ENCODE results near the gene SLX4IP. TPM values are rescaled to one million over a fixed set of nuclear protein-coding genes. Genes with fewer than 3 reads are reported as not detected.
"Not testable (repeated sequence)": the region's sequence is repeated elsewhere in the genome, so short reads cannot be mapped to it uniquely, and the experiment has no call there.

SLX4IP gene
- total RNA-seq, 1 donor from 2014 or later: 7.7 TPM

DNA sequence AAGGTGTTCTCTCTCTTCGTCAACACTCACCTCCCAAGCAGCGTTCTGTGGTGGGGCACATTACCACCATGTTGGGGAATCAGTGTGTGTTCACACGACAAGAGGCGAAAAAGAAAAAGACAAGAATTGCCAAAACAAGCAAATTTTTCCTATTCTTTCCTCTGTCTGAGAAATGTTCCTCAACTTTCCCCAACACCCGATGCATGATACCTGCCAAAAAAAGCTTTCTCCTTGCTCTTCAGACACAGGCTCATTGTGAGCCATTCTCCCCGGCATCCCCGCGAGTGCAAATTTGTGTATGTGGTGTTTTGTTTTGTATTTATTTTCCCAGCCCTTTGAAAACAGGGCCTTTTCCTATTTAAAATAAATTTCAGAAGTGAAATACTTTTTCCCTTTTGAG lies 137.7 kb downstream of the SLX4IP start:
- no peak for DNase-seq (ENCODE audit: low spot score)

DNA sequence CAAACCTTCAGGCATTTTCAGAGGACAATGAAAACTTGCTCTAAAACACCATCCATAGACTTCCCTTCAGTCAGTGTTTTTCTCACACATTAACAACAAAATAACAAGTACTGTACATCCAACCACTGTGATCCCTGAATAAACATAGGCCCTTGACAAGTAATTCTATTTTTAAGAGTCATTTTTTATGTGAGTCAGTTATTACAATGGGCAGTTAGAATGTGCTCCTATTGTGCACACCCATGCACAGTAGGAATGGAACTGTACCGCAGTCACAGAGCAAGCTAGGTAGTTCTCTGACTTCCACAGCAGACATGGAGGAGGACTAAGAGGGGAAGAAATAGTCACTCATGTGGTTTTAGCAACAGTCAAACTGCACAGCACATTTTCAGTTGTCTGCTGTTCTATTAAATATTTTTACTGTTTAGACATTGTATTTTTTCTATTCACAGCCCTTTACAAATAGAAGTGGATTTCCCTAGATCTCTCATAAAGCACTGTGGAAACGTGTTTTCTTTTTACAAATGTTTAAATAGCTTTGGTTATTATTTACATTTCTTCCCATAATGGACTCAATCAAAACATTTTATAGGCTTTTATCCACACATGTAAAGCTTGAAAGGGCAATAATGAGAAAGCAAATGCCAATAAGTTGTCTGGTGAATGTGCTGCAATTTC lies 138.3 kb downstream of the SLX4IP start:
- no peak for DNase-seq (ENCODE audit: low spot score)

DNA sequence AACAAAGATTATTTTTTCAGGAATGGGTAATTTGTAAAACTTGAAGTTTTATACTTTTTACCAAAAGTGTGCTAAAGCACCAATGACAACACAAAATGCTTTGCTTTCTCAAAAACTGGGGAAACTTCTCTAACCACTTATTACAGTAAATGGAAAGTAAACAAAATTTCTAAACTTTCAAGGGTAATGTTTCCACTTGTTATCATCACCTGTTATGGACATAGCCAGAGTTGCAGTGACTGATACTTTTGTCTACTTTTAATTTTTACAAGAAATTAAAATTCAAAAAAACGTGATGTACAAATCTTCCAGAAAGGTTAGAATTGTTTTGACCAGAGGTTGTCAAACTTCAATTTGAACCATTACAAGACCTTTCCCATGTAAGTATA lies 138.8 kb downstream of the SLX4IP start:
- DNase-seq (ENCODE audit: low spot score): no peak

DNA sequence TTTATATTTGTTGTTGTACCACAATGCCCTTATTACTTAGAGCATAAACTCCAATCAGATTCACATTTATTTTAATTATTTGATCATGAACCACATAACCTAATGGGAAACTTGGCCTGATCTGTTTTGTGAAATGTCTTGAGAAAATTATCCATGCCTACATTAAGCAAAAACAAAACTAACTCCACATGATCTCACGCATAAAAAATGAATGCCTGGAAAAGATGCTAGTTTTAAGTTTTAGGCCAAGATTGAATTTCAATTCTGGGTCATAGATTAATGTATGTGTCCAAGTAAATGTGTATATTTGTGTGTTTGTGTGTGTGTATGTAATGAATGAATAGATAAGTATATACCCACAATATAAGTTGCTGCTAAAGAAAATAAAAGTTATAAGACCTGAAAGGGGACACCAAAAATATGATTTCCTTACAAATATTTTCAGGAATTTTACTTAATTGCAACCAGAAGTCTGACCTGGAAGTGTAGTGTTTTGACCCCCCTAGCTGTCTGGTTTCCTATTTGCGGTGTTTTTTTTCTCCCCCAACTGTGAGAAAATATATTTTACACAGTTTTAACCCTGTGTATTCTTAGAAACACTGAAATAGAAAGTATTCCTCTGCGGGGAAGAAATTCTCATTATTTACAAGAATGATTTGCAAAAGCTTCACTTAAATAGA lies 141.4 kb downstream of the SLX4IP start:
- no peak for DNase-seq (ENCODE audit: low spot score)

DNA sequence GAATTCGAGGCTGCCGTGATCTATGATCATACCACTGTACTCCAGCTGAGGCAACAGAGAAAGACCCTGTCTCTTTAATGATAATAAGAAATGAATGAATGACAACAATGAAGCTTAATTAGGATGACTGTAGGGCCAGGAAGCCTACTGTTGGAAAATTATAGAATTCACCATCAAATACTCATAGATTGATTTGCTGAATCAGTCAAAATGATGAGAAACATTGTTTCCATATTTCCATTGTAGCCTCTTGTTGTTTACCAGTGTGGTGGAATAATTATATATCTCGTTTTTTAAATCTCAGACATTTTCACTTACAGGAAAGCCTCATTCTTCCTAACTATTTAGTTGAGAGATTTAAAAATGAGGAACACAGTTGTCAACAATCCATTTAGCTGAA lies 142.5 kb downstream of the SLX4IP start:
- no peak for DNase-seq (ENCODE audit: low spot score)

DNA sequence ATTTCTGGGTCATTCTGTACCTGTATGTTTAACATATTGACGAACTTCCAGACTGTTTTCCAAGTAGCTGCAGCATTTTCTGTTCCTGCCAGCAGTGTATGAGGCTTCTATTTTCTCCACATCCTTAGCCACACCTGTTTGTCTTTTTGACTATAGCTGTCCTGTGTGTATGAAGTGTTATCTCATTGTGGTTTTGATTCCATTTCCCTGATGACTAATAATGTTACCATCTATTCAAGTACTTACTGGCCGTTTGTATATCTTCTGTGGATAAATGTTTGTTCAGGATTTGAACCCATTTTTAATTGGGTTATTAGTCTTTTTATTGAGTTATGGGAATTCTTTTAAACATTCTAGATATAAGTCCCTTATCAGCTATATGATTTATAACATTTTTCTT lies 143.5 kb downstream of the SLX4IP start:
- no peak for DNase-seq (ENCODE audit: low spot score)

DNA sequence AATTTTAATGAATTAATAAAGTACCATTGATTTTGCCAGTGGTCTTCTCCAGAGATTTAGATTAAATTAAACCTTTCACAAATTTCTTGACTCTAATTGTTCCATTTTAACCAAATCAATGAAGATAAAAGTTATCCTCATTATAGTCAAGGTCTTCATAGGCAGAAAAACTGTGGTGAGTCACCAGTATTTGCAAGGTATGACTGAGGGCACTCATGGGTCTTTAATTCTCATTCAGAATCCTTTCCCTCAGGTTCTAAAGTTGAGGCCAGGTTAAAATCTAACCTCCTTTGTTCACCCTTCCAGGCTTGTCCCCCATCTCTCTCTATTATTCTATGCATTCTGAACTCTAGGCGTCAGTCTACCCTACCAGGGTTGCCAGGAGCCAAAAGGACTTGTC lies 144.8 kb downstream of the SLX4IP start:
- no peak for DNase-seq (ENCODE audit: low spot score)

DNA sequence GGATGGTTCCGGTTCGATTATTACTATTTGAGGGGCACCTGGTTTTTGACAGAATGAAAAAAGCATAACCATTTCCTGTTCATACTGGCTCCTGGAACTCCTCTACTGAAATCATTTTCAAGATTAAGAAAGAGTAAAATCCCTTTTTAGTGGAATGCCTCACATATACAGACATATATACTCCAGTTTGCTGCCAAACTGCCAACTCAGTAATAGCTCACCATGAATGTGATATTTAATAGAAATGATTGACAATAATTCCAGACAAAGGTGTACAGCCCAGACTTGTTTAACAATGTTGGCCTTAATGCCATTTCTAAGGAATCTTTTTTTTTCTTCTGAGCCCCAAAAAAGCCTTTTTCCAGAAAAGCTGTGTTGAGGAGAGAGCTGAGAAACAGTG lies 145.6 kb downstream of the SLX4IP start:
- no peak for DNase-seq (ENCODE audit: low spot score)

DNA sequence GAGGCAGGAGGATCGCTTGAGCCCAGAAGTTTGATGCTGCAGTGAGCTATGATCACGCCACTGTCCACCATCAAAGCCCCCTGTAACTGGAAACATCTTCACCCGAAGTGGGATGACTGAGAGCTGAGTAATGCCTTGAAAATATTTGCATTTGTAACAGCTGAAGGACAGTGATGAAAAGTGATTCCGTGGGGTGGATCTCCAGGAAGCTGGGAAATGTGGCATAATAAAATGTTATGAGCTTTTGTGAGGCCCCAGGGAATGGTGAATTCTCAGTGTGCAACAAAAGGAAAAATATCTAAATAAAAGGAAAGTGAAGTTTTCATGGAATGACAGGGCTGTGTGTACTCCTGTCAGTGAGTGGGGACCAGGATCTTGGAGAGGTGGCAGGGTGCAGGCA lies 146.7 kb downstream of the SLX4IP start:
- peak; percentile 46 for DNase-seq (ENCODE audit: low spot score)

DNA sequence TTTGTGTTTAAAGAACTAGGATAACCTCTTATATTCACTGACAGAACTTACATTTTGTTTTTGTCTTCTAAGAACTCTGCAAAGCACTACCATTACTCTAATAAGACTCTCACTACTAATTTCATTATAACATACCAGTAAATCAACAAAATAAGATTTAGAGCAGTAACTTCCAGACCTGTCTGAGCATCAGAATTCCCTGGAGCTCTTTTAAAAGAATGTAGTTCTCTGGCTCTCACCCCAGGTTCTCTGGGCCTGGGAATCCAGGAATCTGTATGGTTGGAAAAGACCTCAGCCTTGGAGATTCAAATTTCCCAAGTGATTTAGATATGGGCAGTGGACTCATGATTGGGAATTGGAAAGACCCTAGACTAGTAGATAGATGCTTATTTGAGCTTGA lies 149.3 kb downstream of the SLX4IP start:
- no peak for DNase-seq (ENCODE audit: low spot score)

DNA sequence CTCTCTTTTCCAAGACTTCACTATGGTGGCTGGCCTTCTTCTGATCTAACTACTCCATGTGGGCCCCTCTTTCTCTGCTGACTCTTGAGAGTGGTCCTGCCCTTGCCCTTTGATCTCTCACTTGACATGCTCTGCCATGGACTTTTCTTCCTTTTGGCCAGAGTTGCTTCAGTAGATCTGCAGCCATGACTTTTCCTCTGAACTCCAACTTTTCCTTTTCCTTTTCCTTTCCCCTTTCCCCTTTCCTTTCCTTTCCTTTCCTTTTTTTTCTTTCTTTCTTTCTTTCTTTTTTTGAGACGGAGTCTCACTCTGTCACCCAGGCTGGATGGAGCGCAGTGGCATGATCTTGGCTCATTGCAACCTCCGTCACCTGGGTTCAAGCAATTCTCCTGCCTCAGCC lies 150.2 kb downstream of the SLX4IP start:
- DNase-seq (ENCODE audit: low spot score): no peak

DNA sequence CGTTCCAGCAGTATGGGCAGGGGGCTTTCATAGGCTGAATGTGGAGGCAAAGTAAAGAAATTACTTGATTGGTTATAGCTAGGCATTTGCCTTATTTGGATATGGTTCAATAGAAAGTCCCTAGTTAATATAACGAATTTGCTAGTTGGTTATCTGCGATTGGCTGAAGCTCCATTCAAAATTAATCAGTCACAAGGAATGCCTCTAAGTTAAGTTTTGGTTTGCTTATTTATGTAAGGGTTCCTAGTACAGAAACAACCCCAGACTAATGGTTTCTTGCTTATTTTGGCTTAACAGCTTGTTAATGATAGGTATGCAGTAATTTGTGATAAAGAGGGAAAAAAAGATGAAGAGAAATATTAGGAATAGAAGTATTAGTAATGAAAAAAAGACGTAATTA lies 151.2 kb downstream of the SLX4IP start:
- no peak for DNase-seq (ENCODE audit: low spot score)

DNA sequence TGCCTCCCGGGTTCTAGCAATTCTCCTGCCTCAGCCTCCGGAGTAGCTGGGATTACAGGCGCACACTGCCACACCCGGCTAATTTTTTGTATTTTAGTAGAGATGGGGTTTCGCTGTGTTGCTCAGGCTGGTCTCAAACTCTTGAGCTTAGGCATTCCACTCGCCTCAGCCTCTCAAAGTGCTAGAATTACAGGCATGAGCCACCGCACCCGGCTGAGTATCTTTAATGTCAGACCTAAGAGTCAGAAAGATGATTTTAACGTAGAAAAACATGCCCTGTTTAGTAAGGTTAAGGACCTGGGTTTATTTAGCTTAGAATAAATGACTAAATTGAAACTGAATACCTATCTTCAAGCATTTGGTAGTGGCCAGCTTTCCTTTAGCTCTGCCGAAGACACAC lies 155.3 kb downstream of the SLX4IP start:
- not testable (repeated sequence) for DNase-seq (ENCODE audit: low spot score)

DNA sequence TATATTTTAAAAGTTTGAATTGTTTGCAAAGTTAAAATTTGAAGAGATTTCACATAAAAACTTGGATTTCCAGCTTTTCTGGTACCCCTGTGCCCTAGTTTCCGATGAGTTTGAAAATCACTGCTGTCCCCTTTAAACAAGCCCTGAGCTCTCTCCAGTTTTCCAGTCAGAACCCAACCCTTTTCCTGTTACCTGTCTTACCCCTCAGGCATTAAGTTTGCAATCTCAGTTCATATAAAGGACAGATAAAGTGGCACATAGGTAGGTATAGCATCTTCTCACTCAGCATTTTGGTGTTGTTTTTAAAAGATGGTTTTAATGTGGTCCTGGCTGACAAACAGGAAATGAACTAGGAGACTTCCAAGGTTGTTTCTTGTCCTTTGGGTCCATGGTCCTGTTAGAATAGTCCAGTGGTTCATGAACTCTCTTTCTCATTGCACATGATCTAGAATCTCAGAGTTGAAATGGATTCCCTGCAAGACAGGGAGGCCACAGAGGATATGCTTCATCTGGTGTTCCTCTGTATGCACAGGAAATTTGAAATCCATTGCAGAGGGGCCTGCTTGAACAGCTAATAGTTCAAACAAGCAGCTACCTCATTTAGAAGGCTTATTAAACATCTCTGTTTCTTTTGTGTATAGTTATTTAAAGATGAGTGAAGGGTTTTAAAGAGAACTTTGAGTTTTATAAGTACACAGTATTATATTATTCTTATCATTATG lies 156.0 kb downstream of the SLX4IP start:
- no peak for DNase-seq (ENCODE audit: low spot score)

DNA sequence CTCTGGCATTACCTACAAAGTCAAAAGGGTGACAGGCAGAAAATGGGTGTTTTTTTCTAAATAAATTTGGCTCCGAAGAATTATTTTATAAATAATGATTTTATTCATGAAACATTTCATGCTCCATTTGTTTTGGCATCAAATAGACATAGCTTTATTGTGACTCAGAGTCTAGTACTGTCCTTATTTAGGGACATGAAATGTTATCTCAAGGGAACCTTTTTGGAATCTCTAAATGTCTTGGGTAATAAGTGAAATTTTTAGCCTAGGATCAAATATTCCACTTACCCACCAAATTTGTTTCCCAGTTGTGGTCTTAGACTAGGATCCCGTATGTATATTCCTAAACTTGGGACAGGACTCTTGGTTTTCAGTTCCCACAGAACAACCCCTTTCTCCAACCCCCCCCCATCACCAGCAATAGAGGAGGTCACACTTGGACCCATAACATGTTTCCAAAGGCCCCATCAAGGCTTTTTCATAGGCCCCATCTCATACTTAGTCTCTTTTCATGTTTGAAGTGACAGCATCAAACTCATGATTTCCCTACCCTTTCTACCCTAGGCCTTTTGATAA lies 156.9 kb downstream of the SLX4IP start:
- DNase-seq (ENCODE audit: low spot score): no peak

DNA sequence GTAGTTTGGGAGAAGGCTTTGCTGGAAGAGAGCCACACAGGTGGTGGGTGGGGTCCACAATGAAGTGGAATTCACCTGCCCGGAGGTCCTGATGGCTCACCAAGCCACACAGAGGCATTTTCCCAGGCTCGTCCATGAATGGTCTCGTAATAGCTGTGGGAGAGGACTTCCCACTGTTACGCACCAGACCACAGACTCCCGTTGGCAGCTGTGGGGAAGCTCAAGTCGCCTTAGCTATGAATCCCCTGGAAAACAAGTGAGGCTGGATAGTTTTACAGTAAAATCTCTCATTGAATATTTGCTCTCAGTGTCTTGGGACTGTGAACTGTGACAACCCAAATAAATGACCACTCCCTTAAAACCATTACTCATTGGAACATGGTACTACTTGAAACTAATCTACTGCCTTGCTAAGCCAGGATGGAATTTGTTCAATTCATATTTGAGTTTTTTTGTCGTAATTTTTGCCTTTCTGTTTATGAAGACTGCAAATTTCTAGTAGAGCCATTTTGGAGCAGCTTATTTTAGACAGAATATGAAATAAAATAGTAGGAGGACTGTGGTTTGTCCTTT lies 159.3 kb downstream of the SLX4IP start:
- peak; percentile 59 for DNase-seq (ENCODE audit: low spot score)

DNA sequence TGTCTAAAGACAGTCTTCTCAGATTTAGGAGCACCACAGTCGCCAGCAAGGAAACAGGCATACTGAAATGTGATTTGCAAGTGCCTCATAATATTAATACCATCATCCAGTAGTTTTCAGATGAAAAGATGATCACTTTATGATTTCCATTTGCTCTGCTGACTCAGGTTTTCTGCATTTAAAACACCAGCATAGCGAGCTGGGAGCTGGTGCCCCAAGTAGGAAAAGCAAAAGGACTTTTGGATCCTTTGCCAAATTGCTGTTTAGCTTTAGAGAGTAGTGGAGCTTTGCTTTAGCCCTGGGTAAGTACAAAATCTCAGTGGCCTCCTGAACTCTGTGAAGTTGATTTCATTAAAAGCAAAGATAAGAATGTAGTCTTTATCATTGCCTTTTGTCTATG lies 160.2 kb downstream of the SLX4IP start:
- DNase-seq (ENCODE audit: low spot score): peak; percentile 94

DNA sequence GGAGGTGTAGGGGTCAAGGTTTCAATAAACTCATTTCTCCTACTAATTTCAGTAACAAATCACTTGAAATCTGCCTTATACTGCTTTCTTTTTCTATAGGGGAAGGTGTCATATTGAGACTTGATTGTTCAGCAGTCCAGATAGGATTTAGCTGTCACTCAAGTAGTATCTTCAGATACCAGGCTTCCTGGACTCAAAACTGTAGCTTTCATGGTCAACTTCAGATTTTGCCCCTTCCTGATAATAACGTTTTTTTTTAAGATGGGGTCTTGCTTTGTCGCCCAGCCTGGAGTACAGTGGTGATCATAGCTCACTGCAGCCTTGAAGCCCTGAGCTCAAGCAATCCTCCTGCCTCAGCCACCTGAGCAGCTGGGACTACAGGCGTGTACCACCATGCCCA lies 160.9 kb downstream of the SLX4IP start:
- DNase-seq (ENCODE audit: low spot score): no peak

DNA sequence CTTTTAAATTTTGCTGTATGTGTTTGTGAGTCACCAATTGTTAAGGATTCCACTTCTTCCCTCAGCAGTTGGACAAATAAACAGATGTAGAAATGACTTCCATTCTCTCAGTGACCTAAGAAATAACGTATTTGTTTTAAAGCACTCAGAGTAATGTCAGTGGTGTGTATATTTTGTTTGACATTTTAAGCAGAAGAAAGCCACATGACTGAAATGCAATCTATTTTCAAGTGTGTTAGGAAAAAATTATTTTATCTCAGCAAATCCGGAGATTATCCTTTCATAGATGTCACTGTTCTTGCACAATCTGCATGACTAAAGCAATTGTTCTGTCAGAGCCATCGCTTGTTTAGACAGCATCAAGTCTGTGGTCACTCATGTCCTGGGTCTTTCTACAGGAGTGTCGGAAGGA lies 161.6 kb downstream of the SLX4IP start:
- no peak for DNase-seq (ENCODE audit: low spot score)

DNA sequence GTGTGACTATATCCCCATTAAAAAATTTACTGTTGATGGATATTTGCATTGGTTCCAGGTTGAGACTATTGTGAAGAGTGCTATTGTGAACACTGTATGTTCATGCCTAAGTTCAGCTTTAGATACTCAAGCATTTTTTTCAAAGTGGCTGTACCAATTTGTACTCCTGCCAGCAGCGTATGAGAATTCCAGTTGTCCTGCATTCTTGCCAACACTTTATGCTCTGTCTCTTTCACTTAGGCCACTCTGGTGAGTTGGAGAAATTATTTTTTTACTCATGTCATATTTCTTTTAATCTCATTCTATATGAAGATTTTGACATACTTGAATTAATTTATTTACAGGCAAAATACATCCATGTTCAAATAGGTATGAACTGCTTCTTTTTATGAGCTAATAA lies 162.5 kb downstream of the SLX4IP start:
- DNase-seq (ENCODE audit: low spot score): no peak

DNA sequence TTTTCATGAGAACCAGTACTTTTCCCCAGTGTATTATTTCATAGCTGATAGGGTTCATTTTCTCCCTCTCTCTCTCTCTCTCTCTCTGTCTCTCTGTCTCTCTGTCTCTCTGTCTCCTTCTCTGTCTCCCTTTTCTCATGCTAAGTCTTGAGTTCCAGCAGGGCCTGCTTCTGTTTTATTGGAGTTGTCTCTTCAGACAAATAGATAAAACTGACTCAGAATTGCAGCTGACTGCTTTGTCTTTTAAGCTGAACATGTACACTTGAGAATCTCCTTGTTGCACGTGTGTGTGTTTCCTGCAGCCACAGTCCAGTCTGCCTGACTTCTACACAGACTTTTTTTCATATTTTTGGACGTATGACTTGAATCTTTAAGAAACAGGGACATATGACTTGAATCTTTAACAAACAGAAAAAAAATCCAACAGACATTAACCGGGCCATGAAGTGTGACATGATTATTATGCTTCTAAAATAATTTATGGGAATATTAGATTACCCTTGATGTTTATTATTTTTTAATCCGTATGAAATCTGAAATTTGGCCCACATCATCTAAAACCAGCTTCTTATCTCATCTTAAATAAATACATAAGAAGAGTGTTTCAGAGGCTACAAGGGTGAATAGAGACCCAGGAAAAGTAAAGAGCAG lies 167.2 kb downstream of the SLX4IP start:
- DNase-seq (ENCODE audit: low spot score): peak; percentile 51

DNA sequence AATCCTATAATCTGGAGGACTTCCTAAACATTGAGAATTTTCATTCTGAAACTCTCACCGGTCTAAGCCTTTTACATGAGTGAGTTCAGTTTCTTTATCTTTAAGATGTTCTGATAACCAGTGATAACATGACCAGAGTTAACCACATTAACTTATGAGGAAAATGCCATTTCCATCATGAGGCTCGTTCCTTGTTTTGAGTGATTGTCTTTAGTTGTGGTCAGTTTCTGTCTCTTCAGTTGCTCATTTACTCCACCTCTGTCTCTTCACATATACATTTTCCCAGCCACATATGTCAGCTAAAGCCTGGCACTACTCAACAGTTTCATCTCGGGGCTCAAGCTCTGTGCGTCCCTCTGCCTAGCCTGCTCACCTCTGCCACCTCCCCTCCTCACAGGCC lies 168.3 kb downstream of the SLX4IP start:
- DNase-seq (ENCODE audit: low spot score): no peak
